HTR-8/SVneo (cell line): Measurements from ENCODE around the gene SPSB1.
A peak's percentile ranks its signal among the peaks of the same experiment; 100 is the strongest.
"Not testable (repeated sequence)": the region's sequence is repeated elsewhere in the genome, so short reads cannot be mapped to it uniquely, and the experiment has no call there.

Experiments used
- DNase-seq: peaks from one replicate; pipeline ENCODE4 v3.0.0; 2011; ENCODE audit warnings: low spot score, mixed read lengths; ENCODE audit not compliant: insufficient read length
- FAIRE-seq: peaks from 2 replicates; lab custom pipeline; 2011; peaks lifted over from hg19 to GRCh38; lab: Jason Lieb, UNC

SPSB1 gene

DNA sequence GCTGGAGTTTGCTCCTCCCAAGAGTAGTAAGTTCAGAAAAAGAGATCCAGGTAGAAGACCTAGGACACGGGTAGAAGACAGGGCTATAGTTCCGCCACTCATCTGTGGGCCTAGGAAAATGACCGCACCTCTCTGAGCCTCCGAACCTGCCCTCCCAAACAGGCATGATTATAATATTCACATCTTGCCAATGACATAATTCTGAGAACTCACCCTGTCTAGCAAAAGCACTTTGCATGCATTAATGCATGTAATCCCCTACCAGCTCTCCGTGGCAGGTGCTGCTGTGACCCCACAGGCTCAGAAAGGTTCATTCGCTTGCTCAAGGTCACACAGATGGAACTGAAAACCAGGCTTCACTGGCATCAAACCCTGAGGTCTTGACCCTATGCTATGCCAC is 88.0 kb downstream of the SPSB1 start:
- no peak for FAIRE-seq
- DNase-seq: no peak

DNA sequence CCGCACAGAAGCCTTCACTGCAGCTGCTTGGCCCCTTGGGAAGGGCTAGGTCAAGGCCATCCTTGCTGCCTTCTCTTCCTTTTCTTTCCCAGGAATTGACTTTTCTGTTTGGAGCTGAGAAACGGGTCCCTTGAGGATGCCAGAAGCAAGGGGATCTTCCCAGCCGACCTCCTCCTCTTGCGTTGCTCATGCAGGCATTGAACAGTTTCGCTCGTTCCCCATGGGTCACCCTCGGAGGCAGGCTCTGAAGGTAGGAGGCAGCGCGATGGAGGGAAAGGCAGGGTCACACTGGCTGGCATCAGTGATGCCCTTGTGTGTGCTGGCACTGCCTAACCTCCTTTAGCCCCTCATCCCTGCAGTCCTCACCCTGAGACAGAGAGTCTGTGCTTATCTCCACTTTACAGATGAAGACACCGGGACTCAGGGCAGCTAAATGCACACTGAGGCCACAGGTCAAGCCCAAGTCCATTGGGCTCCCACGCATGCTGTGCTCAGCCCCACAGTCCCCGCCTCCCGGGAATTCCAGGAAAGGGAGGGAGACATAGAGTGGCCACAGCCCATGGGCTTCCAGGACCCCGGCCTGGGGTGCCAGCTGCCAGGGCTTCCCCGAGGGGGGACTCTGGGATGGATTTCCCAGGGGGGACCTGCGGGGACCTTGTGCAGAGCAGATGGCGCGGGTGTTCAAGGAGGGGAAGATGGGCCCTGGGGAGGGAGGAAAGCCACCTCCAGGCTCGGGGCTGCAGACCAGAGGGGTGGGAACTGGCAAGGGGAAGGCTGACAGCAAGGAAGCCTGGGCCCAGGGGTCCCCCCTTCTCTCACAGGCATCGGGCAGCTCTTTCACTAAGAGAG is 90.2 kb downstream of the SPSB1 start:
- FAIRE-seq: no peak
- DNase-seq: no peak

DNA sequence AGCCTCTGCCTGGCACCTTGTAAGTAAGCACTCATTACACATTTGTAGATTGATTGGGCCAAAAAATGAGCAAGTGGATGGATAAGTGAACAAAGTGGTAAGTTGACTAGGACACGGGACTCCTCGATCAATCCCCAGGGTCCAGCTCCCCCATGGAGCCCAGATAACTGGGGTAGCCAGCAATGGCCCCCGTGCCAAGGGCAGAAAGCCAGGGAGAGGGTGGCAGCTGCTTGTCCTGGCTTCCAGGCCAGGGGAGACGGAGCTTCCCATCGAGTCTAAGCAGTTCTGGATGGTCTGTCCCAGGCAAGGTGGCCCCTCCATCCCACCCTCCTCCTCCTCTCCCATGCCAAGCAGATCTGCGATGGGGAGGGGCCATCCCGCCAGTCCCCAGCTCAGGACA is 91.4 kb downstream of the SPSB1 start:
- FAIRE-seq (no peak), DNase-seq (no peak)

DNA sequence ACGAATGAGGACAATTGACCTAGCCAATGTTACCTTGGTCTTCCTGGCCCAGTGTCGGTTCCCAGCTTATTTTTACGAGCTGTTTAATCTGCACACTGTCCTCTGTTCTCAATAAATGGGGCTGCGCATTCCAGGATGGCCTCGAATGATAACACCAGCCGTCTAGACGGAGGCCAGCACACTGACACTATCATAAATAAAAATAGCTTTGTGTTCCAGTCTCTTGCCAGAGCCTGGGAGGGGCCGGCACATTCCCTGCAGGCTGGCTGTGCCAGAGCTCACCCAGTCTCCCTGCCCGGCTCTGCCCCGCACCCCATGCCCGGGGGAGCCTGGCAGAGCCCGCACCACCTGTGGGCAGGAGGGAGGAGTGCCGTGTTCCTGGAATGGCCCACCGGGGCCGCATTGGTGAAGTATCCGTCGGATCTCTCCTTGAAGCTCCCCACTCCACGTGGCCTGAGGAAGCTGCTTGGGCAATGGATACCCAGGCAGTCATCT is 92.1 kb downstream of the SPSB1 start:
- DNase-seq (no peak), FAIRE-seq (no peak)

DNA sequence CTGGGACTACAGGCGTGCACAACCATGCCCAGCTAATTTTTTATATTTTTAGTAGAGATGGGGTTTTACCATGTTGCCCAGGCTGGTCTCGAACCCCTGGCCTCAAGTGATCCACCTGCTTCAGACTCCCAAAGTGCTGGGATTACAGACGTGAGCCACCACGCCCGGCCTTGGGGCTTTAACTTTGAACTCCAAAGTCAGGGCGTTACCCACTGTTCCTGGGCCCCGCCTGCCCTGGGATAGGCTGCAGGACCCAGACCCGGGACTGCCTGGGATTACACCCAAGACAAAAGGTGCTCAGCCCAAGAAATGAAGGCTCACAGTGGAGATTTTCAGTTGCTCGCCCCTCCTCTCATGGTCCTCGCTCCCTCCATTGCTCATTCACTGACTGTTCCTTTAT is 92.7 kb downstream of the SPSB1 start:
- DNase-seq, FAIRE-seq: not testable (repeated sequence)

DNA sequence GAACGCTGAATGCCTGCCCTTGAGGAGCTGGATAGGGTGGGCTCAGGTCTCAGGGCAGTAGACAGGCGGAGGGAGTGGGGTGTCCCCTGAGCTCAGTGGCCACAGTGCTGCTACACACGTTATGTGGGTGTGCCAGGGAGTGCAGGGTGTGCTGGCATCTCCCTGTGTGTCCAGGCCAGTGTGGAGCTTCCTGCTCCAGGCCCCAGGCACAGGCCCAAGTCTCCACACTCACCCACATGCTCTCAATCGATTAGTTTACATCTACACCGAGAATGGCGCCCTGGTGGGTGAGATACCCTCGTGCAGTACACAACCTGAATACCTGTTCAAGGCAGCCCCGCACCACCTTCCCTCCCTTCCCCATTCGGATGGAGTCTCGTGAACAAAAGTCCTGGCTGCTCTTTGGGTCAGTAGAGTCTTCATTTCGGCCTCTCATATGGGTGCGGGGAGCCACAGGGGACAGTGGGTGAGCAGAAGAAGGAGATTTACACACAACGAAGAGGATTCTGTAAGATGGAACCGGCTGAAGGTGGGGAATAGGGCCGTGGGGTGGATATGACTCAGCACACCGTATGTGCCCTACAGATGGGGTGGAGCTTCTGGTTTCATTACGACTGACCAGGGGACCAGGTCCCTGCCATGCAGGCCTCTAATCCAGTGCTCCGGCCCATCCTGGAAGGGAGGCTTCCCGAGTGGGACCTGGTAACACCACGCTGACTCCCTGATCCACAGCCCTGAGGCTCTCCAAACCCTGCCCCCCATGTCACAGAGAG is 93.3 kb downstream of the SPSB1 start:
- DNase-seq: no peak
- no peak for FAIRE-seq

DNA sequence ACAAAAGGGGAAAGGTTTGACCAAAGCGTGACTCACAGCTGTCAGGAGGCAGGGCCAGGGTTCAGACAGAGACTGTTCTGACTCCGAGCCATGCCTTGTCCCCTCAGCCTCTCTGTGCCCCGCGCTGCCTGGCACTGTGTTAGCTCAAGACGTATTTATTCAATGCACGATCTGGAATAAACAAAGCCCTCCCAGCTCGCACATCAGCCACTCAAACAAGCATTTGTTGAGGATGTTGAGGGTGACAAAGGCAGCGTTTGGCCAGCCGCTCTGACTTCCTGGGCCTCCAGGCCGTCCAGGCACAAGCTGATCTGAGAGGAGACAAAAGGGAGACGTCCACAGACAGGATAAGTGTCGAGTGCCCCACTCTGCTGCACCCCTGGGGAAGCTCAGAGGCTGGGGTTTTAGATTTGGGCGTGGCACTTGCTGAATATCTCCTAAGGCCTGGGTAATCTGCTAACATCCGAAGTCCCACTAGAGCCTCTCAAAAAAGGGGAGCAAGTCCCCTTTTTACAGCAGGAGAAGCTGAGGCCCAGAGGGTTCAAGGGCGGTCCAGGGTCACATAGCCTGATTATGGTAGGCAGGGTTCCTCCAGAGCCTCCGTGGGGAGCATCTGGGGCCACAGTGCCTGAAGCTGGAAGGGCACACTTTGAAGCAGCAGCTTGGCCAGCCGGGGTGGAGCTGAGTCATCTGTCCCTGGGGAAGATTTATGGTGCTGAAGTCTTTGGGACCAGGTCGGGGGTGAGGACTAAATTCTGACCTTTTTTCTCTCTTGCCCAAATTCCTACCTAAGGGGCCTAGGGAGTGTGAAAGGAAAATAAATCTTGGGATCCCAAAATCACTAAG is 95.9 kb downstream of the SPSB1 start:
- peak; percentile 81 for DNase-seq
- no peak for FAIRE-seq

DNA sequence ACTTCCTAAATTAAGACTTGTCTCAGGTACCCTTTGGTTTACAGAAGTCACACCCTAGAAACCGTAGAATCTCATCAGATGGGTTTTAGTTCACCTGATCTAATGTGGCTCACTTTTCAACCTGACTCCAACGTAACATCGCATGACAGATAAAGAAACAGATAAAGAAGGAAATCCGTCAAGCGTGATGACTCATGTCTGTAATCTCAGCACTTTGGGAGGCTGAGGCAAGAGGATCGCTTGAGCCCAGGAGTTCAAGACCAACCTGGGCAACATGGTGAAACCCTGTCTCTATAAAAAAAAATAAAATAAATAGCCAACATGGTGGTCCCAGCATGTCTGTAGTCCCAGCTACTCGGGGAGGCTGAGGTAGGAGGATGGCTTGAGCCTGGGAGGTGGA is 97.3 kb downstream of the SPSB1 start:
- DNase-seq: no peak
- FAIRE-seq: no peak

DNA sequence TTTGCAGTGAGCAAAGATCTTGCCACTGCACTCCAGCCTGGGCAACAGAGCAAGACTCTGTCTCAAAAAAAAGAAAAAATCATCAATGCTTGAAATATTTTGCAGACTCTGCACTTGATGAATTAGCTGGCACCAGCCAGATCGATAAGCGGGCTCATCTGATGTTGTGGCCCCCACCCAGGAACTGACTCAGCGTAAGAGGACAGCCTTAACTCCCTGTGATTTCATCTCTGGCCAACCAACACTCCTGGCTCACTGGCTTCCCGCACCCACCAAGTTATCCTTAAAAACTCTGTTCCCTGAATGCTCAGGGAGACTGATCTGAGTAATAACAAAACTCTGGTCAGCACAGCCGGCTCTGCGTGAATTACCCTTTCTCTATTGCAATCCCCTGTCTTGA is 98.9 kb downstream of the SPSB1 start:
- FAIRE-seq (no peak), DNase-seq (no peak)

DNA sequence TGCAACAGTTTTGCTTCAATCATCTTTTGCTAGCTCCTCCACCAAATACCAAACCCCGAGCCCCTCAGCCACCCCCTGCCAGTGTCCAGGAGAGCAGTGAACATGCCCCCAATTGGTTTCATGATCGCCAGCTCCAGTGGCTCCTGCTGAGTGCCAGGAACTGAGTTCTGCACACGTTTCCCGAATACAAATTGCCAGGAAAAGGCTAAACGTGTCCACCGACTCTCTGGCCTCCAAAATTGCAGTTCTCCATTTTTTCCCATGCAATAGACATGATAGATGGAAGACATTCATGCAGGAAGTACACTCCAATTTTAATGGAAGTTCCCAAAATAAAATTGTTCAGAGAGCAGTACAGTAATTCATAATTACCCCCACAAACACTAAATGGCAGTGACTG is 101.3 kb downstream of the SPSB1 start:
- DNase-seq (no peak), FAIRE-seq (no peak)

DNA sequence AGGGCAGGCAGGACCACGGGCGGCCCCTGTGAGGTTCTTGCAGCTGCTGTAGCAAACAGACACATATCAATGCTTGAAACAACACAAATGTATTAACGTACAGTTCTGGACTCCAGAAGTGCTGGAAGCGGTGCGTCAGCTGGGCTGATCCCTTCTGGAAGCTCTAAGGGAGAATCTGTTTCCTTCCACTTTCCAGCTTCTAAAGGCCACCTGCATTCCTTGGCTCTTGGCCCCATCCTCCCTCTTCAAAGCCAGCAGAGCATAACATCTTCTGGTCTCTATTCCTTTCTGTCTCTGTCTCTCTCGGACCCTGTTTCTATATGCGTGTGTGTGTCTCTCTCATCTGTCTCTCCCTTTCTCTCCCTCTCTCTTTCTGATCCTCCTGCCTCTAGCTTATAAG is 102.3 kb downstream of the SPSB1 start:
- FAIRE-seq: no peak
- DNase-seq: no peak

DNA sequence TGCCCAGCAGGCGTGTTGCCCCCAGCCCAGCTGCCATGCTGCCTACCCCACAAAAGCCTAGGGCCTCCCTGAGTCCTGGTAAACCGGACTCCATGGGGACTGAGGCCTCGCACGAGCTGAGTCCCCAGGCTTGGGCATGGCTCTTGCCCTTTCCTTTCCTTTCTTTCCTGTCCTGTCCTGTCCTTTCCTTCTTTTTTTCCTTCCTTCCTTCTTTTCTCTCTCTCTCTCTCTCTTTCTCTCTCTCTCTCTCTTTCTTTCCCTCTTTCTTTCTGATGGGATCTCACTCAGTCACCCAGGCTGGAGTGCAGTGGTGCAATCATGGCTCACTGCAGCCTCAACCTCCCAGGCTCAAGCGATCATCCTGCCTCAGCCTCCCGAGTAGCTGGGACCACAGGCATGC is 104.4 kb downstream of the SPSB1 start:
- FAIRE-seq: no peak
- no peak for DNase-seq

DNA sequence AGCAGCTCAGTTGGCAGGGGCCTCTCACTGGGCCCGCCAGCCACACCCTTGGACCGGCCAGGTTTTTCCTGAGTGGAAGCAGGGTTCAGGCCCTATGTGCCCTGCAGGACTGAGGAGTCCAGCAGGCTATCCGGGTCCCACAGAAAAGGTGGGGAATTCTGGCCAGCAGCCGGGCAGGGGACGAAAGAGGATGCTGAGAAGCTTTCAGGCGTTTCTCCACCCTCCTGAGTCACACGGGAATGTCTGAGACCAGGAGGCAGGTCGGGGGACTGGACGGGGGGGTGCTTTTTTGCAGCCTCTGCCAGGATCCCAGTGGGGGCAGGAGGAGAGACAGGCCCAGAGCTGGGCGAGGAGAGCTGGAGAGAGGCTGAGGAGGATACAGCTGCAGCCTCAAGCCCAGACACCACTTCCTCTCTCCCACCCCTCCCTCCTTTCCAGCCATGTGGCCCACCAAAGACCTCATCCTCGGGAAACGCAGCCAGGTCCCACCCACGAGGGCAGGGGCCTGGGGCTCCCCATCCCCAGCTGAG is 105.4 kb downstream of the SPSB1 start:
- FAIRE-seq: no peak
- no peak for DNase-seq

DNA sequence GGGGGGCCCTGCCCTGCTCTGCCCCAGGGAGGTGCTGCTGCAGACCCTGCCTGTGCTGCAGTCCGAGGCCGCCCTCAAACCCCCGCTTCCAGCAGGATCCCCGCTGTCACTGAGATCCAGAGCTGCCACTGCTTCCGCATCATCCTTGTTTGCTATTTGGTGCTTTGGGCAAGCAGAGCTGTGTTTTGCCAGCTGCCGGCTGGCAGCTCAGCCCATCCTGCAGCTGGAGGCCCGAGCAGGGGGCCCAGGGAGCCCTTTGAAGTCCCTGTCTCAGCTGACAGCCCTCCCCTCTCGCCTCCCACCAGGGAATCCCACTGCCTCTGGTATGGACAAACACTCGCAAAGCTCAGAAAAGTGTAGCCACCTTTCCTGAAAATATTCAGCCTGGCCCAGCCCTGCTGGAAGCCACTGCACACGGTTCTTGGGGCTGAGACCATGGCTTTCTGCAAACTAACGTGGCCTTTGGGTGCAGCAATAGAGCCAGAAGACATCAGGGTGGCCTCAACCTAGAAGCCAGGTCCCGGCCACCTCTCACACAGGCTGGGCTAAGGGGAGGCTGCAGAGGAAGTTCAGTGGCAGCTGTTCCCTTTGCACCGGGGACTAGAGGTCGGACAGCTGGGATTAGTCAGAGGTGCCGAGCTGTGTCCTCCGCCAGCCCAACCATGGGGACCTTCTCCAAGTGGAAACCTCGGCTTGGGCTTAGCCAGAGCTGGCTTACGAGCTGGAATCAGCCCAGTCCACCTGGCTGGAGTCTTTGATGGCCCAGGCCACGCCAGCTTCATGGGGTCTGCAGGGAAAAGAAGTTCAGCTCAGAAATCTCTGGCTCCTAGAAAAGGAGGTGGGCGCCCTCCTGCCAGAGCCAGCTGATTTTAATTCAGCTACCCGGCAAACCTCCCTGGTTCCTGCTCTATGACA is 107.1 kb downstream of the SPSB1 start:
- FAIRE-seq (no peak), DNase-seq (no peak)

DNA sequence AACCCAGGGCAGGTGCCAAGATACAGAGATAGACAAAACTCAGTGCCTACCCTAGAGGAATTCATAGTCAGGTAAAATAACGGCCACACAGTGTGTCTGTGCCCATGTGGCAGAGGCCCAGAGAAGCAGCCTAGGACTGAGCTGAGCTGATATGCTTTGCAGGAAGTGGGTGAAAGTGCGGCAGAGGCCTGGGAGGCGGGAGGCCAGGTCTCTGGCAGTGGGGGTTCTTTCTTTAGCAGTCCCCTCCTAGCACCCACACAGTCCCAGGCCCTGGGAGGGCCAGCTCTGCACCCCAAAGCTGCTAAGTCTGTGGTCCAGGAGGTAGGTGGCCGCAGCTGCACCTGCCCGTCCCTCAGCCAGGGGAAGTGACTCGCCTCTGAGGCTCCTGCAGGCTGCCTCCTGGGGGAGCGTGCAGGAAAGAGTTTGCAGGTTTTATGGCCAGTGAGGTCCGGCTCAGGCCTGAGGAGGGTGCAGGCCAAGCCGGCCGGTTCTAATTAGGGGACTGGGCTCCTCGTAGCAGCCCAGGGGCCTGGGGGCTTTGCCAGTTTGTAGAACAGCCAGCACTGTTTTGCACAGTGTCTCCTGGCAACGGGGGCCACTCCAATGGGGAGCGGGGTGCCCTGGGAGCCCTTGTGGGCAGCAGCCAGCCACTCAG is 107.9 kb downstream of the SPSB1 start:
- no peak for DNase-seq
- no peak for FAIRE-seq

DNA sequence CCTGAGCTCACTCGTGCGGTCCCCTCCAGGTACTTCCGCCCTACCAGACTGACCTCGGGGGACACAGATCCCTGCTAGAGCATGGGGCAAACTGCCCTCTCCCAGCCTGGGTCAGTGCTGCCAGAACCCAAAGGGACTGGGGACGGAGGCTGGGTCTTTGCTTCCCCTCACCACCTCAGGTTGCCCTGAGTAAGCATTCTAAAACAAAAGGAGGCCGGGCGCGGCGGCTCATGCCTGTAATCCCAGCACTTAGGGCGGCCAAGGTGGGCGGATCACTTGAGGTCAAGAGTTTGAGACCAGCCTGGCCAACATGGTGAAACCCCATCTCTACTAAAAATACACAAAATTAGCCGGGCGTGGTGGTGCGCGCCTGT is 108.4 kb downstream of the SPSB1 start:
- DNase-seq (no peak), FAIRE-seq (no peak)

DNA sequence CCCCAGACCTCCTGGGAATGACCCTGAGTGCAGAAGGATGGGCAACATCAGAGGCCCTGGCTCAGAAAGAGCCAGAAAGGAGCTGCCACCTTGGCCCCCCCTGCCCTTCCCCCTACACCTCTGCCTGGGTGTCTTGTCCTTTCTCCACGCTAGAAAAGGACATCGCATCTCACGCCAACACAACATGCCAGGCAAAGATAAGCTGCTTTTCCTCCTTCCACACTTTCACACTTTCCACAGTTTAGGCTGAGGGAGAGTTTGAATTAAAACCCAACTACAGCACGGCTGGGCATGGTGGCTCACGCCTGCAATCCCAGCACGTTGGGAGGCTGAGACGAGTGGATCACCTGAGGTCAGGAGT is 109.5 kb downstream of the SPSB1 start:
- FAIRE-seq (peak; percentile 23), DNase-seq (no peak)

DNA sequence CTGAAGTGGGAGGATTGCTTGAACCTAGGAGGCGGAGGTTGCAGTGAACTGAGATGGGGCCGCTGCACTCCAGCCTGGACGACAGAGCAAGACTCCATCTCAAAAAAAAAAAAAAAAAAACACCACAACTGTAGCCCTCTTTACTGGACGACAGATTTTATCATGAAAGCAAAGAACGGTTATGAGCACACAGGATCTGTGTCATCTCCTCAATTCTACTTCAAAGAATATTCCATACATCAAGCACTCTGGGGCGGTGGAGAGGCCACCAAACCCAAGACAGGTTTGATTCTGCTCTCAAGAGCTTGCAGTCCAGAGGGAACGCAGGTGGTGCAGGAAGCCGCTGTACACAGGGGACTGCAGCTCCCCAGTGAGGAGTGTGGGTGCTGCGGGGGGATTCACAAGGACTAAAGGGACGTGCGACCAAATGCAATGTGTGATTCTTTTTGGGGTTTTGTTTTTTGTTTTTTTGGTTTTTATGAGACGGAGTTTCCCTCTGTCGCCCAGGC is 110.1 kb downstream of the SPSB1 start:
- DNase-seq: no peak
- no peak for FAIRE-seq
